Endothelial cell of umbilical vein (primary cell): ENCODE measurements around the gene USP25. TPM values are rescaled to one million over a fixed set of nuclear protein-coding genes. Genes with fewer than 3 reads are reported as not detected.

Experiments
- BruUV-seq: library from RNA; stranded (reverse); fragments of 400-500 nt; replicated peaks from 2 replicates; lab custom pipeline; 2021; lab: Mats Ljungman, UMichigan
- CTCF ChIA-PET: fragments of 300-600, 350-600 bp; sonication (Branson Sonifier 250); formaldehyde crosslinking; loops from one replicate; lab custom pipeline; 2021; ENCODE audit warnings: antibody characterized with exemption, inconsistent platforms; lab: Charles Lee
- POLR2A ChIA-PET: fragments of 300-600, 350-600 bp; sonication (Branson Sonifier 250); formaldehyde crosslinking; loops from one replicate; lab custom pipeline; 2021; ENCODE audit warnings: antibody characterized with exemption, inconsistent platforms; lab: Charles Lee
- DNase-seq: peaks from one replicate; pipeline ENCODE4 v3.0.0-alpha.2; 2011; ENCODE audit warnings: low read depth, low spot score
- FAIRE-seq: peaks from 2 replicates; lab custom pipeline; 2011; peaks lifted over from hg19 to GRCh38; lab: Jason Lieb, UNC
- H2AFZ ChIP-seq: 2 replicates; pipeline ENCODE4 v1.6.0; 2012; ENCODE audit warnings: low read depth, low read length, control low read depth, inconsistent platforms
- H3K27ac ChIP-seq: 2 replicates; pipeline ENCODE4 v1.5.1; 2011; ENCODE audit warnings: low read depth, mild to moderate bottlenecking, control low read depth, low read length, moderate library complexity; ENCODE audit not compliant: insufficient read depth
- H3K27me3 ChIP-seq, 2 experiments: 2 replicates each; pipeline versions ENCODE4 v1.6.0 to v1.6.1; 2011; ENCODE audit warnings: low read length in 2 of 2, mixed read lengths in 1 of 2; ENCODE audit not compliant: control insufficient read depth in 2 of 2, insufficient read depth in 2 of 2
- H3K36me3 ChIP-seq, 2 experiments: 2 replicates in 1 of 2; 3 replicates in 1 of 2; pipeline ENCODE4 v1.5.1; 2011; ENCODE audit warnings: low read length in 2 of 2, mild to moderate bottlenecking in 1 of 2, moderate library complexity in 1 of 2; ENCODE audit not compliant: control insufficient read depth in 2 of 2, insufficient read depth in 2 of 2; ENCODE audit errors: extremely low read depth in 1 of 2
- H3K4me1 ChIP-seq: 3 replicates; pipeline ENCODE4 v1.5.1; 2011; ENCODE audit warnings: mild to moderate bottlenecking, low read length; ENCODE audit not compliant: control insufficient read depth, insufficient read depth; ENCODE audit errors: extremely low read depth
- H3K4me2 ChIP-seq: 2 replicates; pipeline ENCODE4 v1.6.1; 2011; ENCODE audit warnings: low read length, control low read depth, mixed read lengths; ENCODE audit not compliant: insufficient read depth
- H3K4me3 ChIP-seq, 3 experiments: fragments of 200-600 bp in 1 of 3; sonication (generic), shearing (Covaris generic) in 1 of 3; replicated peaks in 1 of 3; 2 replicates each; pipeline ENCODE4 v1.5.1; 2011 to 2016; ENCODE audit warnings: control low read depth in 3 of 3, low read length in 3 of 3, mild to moderate bottlenecking in 2 of 3, inconsistent platforms in 1 of 3, low read depth in 1 of 3, moderate library complexity in 1 of 3; ENCODE audit not compliant: insufficient read depth in 1 of 3
- H3K79me2 ChIP-seq: 2 replicates; pipeline ENCODE4 v1.6.0; 2012; ENCODE audit warnings: low read length, inconsistent platforms; ENCODE audit not compliant: control insufficient read depth, insufficient read depth
- H3K9ac ChIP-seq: replicated peaks from 2 replicates; pipeline ENCODE3; 2011; ENCODE audit warnings: low read length, control low read depth; ENCODE audit not compliant: insufficient read depth; ENCODE audit errors: extremely low read depth
- H3K9me1 ChIP-seq: replicated peaks from 3 replicates; pipeline ENCODE4 v1.6.0; 2011; ENCODE audit warnings: mild to moderate bottlenecking, low read length; ENCODE audit not compliant: control insufficient read depth, insufficient read depth; ENCODE audit errors: extremely low read depth
- H3K9me3 ChIP-seq: replicated peaks from 2 replicates; pipeline ENCODE4 v1.5.1; 2012; ENCODE audit warnings: low read length, inconsistent platforms; ENCODE audit not compliant: control insufficient read depth, insufficient read depth
- H4K20me1 ChIP-seq: replicated peaks from 2 replicates; pipeline ENCODE3; 2011; ENCODE audit warnings: mild to moderate bottlenecking, low read length; ENCODE audit not compliant: control insufficient read depth, insufficient read depth; ENCODE audit errors: extremely low read depth
- EZH2 ChIP-seq: IDR thresholded peaks from 2 replicates; pipeline ENCODE4 v1.6.1; 2012; ENCODE audit warnings: borderline replicate concordance, low read depth, mild to moderate bottlenecking, moderate library complexity, low read length, inconsistent platforms; ENCODE audit not compliant: severe bottlenecking
- FOS ChIP-seq: IDR thresholded peaks from 2 replicates; pipeline ENCODE4 v1.6.1; 2011; ENCODE audit warnings: mild to moderate bottlenecking, low read length, moderate library complexity, borderline replicate concordance; ENCODE audit not compliant: insufficient read depth
- GATA2 ChIP-seq: IDR thresholded peaks from 2 replicates; pipeline ENCODE4 v1.7.0; 2011; ENCODE audit warnings: low read depth, mild to moderate bottlenecking, moderate library complexity, mixed read lengths, low read length; ENCODE audit not compliant: insufficient read length, insufficient read depth
- JUN ChIP-seq: IDR thresholded peaks from 2 replicates; pipeline ENCODE4 v1.6.1; 2011; ENCODE audit warnings: borderline replicate concordance, low read depth; ENCODE audit not compliant: insufficient read length, insufficient read depth
- MYC ChIP-seq: IDR thresholded peaks from one replicate; pipeline ENCODE4 v1.6.1; 2011; ENCODE audit warnings: mild to moderate bottlenecking, low read depth, low read length
- POLR2A ChIP-seq: IDR thresholded peaks from 2 replicates; pipeline ENCODE4 v1.6.1; 2012; ENCODE audit warnings: low read depth, mild to moderate bottlenecking, control low read depth, low read length
- POLR2AphosphoS5 ChIP-seq: IDR thresholded peaks from 2 replicates; pipeline ENCODE4 v1.6.1; 2012; ENCODE audit warnings: low read depth, mild to moderate bottlenecking, control low read depth, low read length, moderate library complexity; ENCODE audit not compliant: insufficient read depth
- dilution Hi-C: fragments of 300-500 bp; cut with MboI; formaldehyde crosslinking; loops from one replicate; pipeline ENCODE4 v1.15.0; 2019; ENCODE audit warnings: low sequenced_read_pairs; ENCODE audit not compliant: extremely low pct_ligation_motif_present
- intact Hi-C: fragments of 100-400 bp; cut with micrococcal nuclease; formaldehyde crosslinking; loops from one replicate; pipeline ENCODE4 v1.10.0; 2022
- polyA plus RNA-seq, 4 experiments: library from polyadenylated mRNA; depleted of rRNA in 3 of 4; stranded (reverse) in 3 of 4; unstranded in 1 of 4; fragments of >200 nt; gene quantifications; 2 replicates each; pipeline versions ENCODE4 v1.2.1 to v1.2.3, GENCODE V29; 2011 to 2012; ENCODE audit warnings: missing spikeins in 1 of 4
- total RNA-seq: library from RNA; stranded (reverse); gene quantifications from 2 replicates; pipeline ENCODE4 v1.2.3, GENCODE V29; 2021
- TF ChIP-seq, protein P1 (sequence below), 2 donors: IDR thresholded peaks; 1 replicate in 1 of 2; 2 replicates in 1 of 2; pipeline ENCODE4 v1.5.1; 2011; ENCODE audit warnings: low read length in 2 of 2, mild to moderate bottlenecking in 2 of 2, moderate library complexity in 2 of 2, control low read depth in 1 of 2, inconsistent platforms in 1 of 2, low read depth in 1 of 2; ENCODE audit not compliant: insufficient read depth in 1 of 2; ENCODE audit errors: extremely low read depth in 1 of 2
- TF ChIP-seq, protein P2 (sequence below): IDR thresholded peaks from 2 replicates; pipeline ENCODE4 v1.6.1; 2011; ENCODE audit not compliant: insufficient read depth, insufficient read length

Gene USP25
- total and polyA plus RNA-seq, 2 donors (not counting 3 experiments of a cell fraction or from before 2014, with no cell fraction given), result 14.4 to 67.5 TPM

DNA sequence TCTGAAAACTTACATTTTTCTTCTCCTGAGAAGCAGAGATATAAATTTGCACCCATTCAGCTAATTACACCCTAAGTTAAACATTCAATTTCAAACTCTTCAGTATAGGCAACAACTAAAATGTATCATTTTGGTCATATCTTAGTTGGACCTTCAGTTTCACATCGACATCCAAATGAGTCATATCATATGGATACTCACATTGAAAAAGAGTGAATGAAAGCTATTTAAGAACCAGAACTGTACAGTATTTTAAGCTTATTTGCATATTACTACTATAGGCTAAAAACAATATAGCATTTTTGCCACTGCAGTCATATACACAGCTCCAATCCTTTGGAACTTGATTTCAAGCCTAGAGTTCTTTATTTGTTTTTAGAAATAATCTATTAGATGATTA is 33.6 kb downstream of the USP25 start:
- TSS peak; percentile 2 for BruUV-seq
- H3K36me3 ChIP-seq, result no peaks in the 10 kb centered on the region
- H4K20me1 ChIP-seq, result peaks cover 8% of the 10 kb centered on the region
- H3K9ac ChIP-seq, result no peak overlapping the region
- no peak overlapping the region for H2AFZ ChIP-seq
- H3K9me3 ChIP-seq, result no peaks in the 10 kb centered on the region
- intact Hi-C loops, result no loop called here
- no peak overlapping the region for H3K4me3 ChIP-seq
- H3K27ac ChIP-seq, result no peak overlapping the region
- FAIRE-seq, result no peak
- H3K4me1 ChIP-seq, result peaks cover 10% of the 10 kb centered on the region
- H3K4me2 ChIP-seq, result no peak overlapping the region
- dilution Hi-C loops, result no loop called here
- POLR2A ChIA-PET, result no interaction called here
- H3K9me1 ChIP-seq, result no peaks in the 10 kb centered on the region
- peaks cover 91% of the 10 kb centered on the region for H3K79me2 ChIP-seq
- CTCF ChIA-PET, result interaction anchor here (1.1 to 2.5 kb wide), 2 partner anchors 9 to 12 kb away, joined by 3 to 13 read pairs; no protein-coding TSS in a partner anchor
- H3K27me3 ChIP-seq, result no peaks in the 10 kb centered on the region
- DNase-seq, result no peak
- TF ChIP-seq EZH2, result no peak
- TF ChIP-seq MYC, result no peak
- TF ChIP-seq GATA2, result no peak
- no peak for TF ChIP-seq POLR2A
- TF ChIP-seq, protein P1, sequence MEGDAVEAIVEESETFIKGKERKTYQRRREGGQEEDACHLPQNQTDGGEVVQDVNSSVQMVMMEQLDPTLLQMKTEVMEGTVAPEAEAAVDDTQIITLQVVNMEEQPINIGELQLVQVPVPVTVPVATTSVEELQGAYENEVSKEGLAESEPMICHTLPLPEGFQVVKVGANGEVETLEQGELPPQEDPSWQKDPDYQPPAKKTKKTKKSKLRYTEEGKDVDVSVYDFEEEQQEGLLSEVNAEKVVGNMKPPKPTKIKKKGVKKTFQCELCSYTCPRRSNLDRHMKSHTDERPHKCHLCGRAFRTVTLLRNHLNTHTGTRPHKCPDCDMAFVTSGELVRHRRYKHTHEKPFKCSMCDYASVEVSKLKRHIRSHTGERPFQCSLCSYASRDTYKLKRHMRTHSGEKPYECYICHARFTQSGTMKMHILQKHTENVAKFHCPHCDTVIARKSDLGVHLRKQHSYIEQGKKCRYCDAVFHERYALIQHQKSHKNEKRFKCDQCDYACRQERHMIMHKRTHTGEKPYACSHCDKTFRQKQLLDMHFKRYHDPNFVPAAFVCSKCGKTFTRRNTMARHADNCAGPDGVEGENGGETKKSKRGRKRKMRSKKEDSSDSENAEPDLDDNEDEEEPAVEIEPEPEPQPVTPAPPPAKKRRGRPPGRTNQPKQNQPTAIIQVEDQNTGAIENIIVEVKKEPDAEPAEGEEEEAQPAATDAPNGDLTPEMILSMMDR (IDR thresholded peaks at IDR 0.05; ENCODE audit: extremely low read depth in 1 of 2, insufficient read depth in 1 of 2, low read depth in 1 of 2, low read length in 2 of 2), result no peak
- TF ChIP-seq, protein P2, sequence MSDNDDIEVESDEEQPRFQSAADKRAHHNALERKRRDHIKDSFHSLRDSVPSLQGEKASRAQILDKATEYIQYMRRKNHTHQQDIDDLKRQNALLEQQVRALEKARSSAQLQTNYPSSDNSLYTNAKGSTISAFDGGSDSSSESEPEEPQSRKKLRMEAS, result no peak
- no peak for TF ChIP-seq FOS
- TF ChIP-seq POLR2AphosphoS5, result no peak
- no peak for TF ChIP-seq JUN
